ENCODE data around the gene SAFB.
"Not testable (repeated sequence)": the region's sequence is repeated elsewhere in the genome, so short reads cannot be mapped to it uniquely, and the experiment has no call there.

SAFB gene

GRCh38 chr19:5688262-5688881, 65.5 kb downstream of the SAFB start:
- not testable (repeated sequence) for DNase-seq

DNA sequence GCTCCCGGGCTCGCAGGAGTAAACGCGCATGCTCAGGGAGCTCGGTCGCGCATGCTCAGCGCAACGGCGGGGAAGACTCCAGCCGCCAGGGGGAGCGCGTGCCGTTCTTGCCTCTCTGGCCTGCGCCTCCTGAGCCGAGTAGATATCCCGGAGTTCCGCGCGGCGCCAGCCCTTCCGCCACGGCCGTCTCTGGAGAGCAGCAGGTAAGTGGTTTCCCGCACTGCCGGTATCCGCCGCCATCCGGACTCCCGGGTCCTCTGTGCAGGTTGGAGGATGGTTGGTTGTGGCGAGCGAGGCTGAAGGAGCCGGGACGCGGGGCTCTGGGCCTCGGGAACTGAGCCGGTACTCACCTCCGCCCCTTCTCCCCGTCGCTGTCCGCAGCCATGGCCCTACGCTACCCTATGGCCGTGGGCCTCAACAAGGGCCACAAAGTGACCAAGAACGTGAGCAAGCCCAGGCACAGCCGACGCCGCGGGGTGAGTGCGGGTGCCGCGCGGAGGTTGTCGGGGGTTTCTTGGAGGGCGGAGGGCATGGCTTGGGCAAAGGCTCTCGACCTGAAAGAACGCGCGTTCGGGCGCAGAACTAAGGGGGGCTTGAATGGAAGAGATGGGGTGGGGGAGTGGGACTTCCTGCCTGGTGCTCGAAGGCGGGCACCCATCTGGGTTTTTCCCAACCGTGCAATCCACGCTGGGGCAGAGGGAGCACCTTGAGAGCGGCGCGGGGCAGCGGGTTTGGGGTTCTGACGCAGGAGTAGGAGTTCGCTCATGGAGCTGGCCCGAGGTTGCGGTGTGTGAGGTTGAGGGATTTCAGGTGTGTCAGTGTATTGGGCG, 67.5 kb downstream of the SAFB start, which contains the start of gene RPL36:
Gene RPL36, plus strand, starts transcription at position 171 of the 830 bp plus-strand sequence. Its CDS starts 213 bp downstream, at position 384.
- peak; percentile 96 for DNase-seq

GRCh38 chr19:5690955-5691821, 68.3 kb downstream of the SAFB start:
- DNase-seq: peak; percentile 39

GRCh38 chr19:5691822-5692722, 69.2 kb downstream of the SAFB start:
- no peak for DNase-seq

- no peak for DNase-seq
These were observed 69.9 kb downstream of the SAFB start for GRCh38 chr19:5692723-5693194.

DNA sequence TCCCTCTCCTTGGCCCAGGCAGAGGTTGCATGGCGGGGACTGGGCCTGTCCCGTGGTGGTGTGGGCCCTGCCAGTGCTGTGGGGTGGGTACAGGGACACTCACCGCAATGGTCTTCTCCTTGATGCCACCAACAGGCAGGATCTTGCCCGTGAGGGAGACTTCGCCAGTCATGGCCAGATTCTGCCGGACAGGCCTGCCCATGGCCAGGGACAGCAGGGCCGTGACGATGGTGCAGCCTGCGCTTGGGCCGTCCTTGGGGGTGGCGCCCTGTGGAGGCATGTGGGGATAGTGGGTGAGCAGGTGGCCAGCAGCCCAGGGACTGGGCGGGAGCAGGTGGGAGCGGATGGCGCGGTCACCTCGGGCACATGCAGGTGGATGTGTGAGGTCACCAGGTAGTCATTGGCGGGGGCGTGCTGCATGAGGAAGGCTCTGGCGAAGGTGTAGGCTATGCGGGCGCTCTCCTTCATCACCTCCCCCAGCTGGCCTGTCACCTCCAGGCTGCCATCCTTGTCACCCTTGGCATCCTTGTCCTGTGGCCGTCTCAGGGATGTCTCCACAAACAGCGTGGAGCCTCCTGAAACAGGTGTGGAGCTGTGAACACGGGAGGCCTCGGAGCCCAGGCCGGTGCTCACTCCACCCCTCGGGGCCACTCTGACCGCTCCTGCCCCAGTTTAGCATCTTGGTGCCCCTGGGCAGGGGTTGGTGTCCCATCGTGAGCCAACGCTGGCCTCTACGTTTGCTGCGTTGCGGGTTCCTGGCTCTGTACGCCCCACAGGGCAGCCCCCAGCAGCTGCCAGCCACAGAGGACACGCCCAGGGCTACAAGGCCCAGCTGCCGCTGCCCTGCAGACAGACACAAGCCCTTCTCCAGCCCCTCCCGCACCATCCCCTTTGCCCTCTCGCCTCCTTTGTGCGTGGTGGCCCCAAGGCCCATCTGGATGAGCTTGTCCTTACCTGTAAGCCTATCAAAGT, 70.6 kb downstream of the SAFB start:
- no peak for DNase-seq

DNA sequence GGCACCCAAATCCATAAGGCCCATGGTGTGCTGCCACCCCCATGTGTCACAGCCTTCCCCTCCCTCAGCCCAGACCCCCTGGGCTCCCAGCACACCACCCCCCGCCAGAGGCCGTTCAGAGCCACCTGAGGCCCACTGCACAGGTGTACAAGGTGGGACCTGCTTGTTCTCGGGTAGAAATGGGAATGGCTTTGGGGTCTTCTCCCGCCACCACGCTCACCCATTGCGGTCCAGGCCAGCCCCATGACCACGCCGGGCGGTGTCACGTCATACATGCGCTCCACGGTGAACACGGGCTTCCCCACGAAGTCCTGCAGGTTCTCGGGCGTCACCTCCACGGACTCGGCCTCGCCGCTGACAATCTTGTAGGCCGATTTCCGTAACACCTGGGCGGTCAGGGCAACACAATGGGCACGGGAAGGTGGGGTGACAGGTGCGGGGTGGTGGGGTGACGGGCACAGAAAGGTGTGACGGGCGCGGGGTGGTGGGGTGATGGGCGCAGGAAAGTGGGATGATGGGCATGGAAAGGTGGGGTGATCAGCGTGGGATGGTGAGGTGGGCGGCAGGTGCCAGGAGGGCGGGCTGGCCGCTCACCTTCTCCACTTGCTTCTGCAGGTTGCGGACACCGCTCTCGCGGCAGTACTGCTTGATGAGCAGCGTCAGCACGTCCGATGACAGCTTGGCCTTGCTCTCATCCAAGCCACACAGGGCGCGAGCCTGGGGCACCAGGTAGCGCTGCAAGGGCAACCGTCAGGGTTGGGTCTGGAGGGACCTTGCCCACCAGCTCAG, 71.5 kb downstream of the SAFB start:
- DNase-seq: no peak

DNA sequence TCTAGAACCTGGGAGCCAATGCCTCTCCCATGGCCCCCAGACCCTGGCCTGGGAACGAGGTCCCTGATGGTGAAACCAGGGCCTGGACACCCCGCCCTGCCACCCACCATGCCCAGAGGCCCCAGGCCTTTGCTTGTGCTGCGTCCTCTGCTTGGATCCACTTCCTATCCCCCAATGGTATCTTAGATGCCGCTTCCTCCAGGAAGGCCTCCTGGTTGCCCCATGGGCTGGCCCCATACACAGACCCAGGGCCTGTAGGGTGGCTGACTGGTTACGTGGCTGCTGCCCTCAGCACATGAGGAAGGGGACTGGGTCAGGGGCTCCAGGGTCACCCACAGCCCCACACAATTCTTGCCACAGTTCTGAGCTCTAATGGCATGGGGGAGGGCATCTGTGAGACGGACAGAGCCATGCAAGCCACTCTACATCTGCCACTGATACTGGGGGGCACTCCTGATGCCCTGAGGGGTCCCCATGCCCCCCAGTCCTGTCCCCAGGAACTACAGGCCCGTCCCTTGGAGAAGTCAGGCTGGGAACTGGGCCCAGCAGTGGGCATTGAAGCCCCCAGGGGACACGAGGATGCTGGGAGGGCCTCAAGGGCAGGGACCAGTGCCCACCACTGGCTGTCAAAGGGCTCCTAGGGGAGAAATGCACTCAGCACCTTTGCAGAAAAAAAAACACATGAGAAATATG, 72.2 kb downstream of the SAFB start:
- no peak for DNase-seq

DNA sequence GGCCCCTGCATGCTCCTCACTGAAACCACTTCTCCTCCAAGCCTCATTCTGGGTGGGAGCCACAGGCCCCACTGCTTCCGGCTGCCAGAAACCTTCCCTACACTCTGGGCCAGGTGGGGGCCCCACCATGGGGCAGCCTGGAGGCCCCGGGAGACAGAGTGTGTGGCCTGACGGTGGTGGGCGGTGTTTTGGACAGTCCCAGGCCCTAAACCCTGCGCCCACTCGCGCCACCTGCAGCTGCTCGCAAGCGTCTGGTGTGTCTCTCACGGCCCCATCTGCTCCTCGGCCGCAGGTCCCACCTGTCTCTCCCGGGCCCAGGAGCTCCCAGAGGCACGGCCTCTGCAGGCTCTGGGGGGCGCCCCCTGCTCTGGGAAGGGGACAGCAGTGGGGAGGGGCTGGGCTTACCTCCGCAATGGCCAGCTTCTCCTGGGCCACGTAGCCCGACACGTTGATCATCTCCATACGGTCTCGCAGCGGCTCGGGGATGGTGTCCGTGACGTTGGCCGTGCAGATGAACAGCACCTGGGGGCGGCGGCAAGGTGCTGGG, 72.8 kb downstream of the SAFB start:
- no peak for DNase-seq

DNA sequence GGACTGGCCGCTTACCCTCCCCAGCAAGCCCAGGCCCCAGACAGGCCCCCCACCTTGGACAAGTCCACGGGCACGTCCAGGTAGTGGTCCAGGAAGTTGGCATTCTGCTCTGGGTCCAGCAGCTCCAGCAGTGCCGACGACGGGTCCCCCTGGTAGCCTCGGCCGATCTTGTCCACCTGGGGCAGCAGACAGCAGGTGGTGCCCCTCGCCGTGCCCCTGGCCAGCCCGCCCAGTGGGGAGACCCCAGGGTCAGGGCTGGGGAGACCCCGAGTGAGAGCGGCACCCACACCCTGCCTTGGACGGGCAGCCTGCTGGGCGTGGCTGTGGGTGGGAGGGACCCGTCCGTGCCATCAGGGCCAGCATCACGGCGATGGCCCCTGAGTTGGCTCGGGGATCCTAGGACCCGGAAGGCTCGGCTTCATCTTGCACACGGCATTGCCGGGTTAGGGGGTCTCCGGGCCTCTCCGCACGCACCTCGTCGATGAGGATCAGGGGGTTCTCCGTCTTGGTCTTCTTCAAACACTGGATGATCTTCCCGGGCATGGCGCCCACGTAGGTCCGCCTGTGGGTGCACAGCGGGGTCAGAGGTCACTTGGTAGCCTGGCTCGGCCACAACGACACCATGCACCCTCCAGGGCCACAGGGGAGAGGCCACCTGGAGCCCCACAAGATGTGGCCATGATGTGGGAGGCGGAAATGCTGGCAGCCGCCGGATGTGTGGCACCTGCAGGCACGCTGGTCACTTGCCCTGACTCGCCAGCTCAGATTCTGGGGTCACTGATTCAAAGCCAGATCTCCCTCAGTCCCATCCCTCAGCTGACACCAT, 73.5 kb downstream of the SAFB start:
- DNase-seq: no peak

- no peak for DNase-seq
These were observed 74.4 kb downstream of the SAFB start for GRCh38 chr19:5697022-5697889.

- no peak for DNase-seq
These were observed 75.2 kb downstream of the SAFB start for GRCh38 chr19:5697890-5698634.

GRCh38 chr19:5698635-5699422, 75.9 kb downstream of the SAFB start:
- no peak for DNase-seq

- DNase-seq: no peak
These were observed 77.7 kb downstream of the SAFB start for GRCh38 chr19:5700455-5701092.

DNA sequence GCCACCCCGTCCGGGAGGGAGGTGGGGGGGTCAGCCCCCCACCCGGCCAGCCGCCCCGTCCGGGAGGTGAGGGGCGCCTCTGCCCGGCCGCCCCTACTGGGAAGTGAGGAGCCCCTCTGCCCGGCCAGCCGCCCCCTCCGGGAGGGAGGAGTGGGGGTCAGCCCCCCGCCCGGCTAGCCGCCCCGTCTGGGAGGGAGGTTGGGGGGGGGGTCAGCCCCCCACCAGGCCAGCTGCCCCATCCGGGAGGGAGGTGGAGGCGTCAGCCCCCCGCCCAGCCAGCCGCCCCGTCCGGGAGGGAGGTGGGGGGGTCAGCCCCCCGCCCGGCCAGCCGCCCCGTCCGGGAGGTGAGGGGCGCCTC, 79.1 kb downstream of the SAFB start:
- DNase-seq: not testable (repeated sequence)
